Muscle of back (tissue), 11 donors: Measurements from ENCODE around the gene ANKS1B. TPM values are rescaled to one million over a fixed set of nuclear protein-coding genes. Genes with fewer than 3 reads are reported as not detected.
"Not testable (repeated sequence)": the region's sequence is repeated elsewhere in the genome, so short reads cannot be mapped to it uniquely, and the experiment has no call there.

Experiments used
- DNase-seq, 3 donors: peaks; one replicate each; pipeline versions ENCODE4 v3.0.0 to v3.0.0-alpha.2; 2013
- polyA plus RNA-seq, 10 donors: library from polyadenylated mRNA; unstranded; fragments of 120-200 nt; gene quantifications; one replicate each; pipeline ENCODE4 v1.2.1, GENCODE V29; 2013; ENCODE audit not compliant: insufficient read length in 10 of 10

The ANKS1B gene
- polyA plus RNA-seq, 10 donors: 2.1 to 4.8 (median 3.1) TPM

GRCh38 chr12:99059824-99060511, 924.8 kb downstream of the ANKS1B start:
- peak; percentile 46 to 76 (median 47) for DNase-seq

- no peak for DNase-seq
Observed at GRCh38 chr12:99057670-99058069, 927.1 kb downstream of the ANKS1B start.

GRCh38 chr12:99056186-99056585, 928.5 kb downstream of the ANKS1B start:
- no peak for DNase-seq

GRCh38 chr12:99055299-99055698, 929.4 kb downstream of the ANKS1B start:
- DNase-seq: no peak

- DNase-seq: no peak
Observed at GRCh38 chr12:99054601-99055128, 930.1 kb downstream of the ANKS1B start.

GRCh38 chr12:99053616-99054362, 930.9 kb downstream of the ANKS1B start:
- peak in 1 of 3 donors; percentile 47 for DNase-seq

GRCh38 chr12:99049774-99050173, 935.0 kb downstream of the ANKS1B start:
- DNase-seq: no peak

- DNase-seq: no peak
Observed at GRCh38 chr12:99045158-99045557, 939.6 kb downstream of the ANKS1B start.

GRCh38 chr12:99043319-99043914, 941.3 kb downstream of the ANKS1B start:
- peak; percentile 42 to 76 (median 70) for DNase-seq

GRCh38 chr12:99042226-99042625, 942.5 kb downstream of the ANKS1B start:
- peak in 2 of 3 donors; percentile 18 to 31 for DNase-seq

GRCh38 chr12:99039367-99040120, 945.2 kb downstream of the ANKS1B start:
- DNase-seq: no peak

GRCh38 chr12:99036566-99036965, 948.2 kb downstream of the ANKS1B start:
- no peak for DNase-seq

- no peak for DNase-seq
Observed at GRCh38 chr12:99035803-99036202, 948.9 kb downstream of the ANKS1B start.

GRCh38 chr12:99034201-99034600, 950.5 kb downstream of the ANKS1B start:
- not testable (repeated sequence) for DNase-seq

GRCh38 chr12:99029511-99030271, 955.0 kb downstream of the ANKS1B start:
- DNase-seq: peak in 2 of 3 donors; percentile 2 to 36

- DNase-seq: no peak
Observed at GRCh38 chr12:99027461-99027860, 957.3 kb downstream of the ANKS1B start.

GRCh38 chr12:99027055-99027393, 957.7 kb downstream of the ANKS1B start:
- no peak for DNase-seq

GRCh38 chr12:99026332-99027054, 958.2 kb downstream of the ANKS1B start:
- no peak for DNase-seq

GRCh38 chr12:99024870-99025269, 959.9 kb downstream of the ANKS1B start:
- no peak for DNase-seq

- no peak for DNase-seq
Observed at GRCh38 chr12:99024191-99024590, 960.5 kb downstream of the ANKS1B start.
